SH-SY5Y (cell line): ENCODE results near the gene SCD5.

Experiments used
- GATA2 ChIP-seq: IDR thresholded peaks from 2 replicates; pipeline ENCODE4 v1.6.1; 2011; ENCODE audit warnings: mild to moderate bottlenecking, low read depth, low read length
- GATA3 ChIP-seq: IDR thresholded peaks from 2 replicates; pipeline ENCODE4 v1.6.1; 2011; ENCODE audit warnings: low read depth, mild to moderate bottlenecking, low read length, moderate library complexity

DNA sequence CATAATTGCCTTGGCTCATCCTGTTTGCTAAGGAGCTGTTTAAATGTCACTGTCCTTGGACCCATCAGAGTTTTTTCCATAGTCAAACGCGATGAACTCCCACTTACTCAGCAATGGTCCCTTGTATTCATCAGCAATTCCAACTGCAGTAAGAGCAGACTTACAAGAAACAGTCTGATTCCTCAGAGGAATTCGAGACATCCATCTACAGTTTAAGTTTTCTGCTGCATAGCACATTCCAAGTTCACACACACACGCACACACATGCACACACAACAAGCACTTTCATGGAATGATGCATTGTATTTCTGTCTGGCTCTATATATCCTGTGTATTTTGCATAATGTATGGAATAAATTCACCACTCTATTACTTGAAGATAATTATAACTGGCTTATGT is 204.1 kb downstream of the SCD5 start:
- TF ChIP-seq GATA2 (no peak), GATA3 (no peak)
